A549 (cell line): Measurements from ENCODE around the gene PRPSAP1.

Experiments
- EP300 ChIP-seq, 2 experiments: fragments of >200 bp; sonication (Bioruptor Twin); formaldehyde crosslinking; IDR thresholded peaks; 2 replicates in 1 of 2; 3 replicates in 1 of 2; pipeline ENCODE4 v1.6.1; 2016 to 2017
- POLR2A ChIP-seq: IDR thresholded peaks from 2 replicates; pipeline ENCODE4 v1.6.1; 2012; ENCODE audit warnings: mild to moderate bottlenecking, low read length
- RCOR1 ChIP-seq: fragments of 150-350 bp; IDR thresholded peaks from 2 replicates; pipeline ENCODE4 v1.6.1; 2014; ENCODE audit warnings: antibody characterized with exemption, low read length, low read depth
- RFX5 ChIP-seq: fragments of 450-650 bp; IDR thresholded peaks from 2 replicates; pipeline ENCODE4 v1.7.1; 2014; ENCODE audit warnings: antibody characterized with exemption, mild to moderate bottlenecking, moderate library complexity
- SMC3 ChIP-seq: fragments of >200 bp; sonication (Bioruptor Twin); formaldehyde crosslinking; IDR thresholded peaks from 3 replicates; pipeline ENCODE4 v1.6.1; 2018; ENCODE audit warnings: inconsistent platforms
- TF ChIP-seq, protein P1 (sequence below): fragments of >200 bp; sonication (Bioruptor Twin); formaldehyde crosslinking; IDR thresholded peaks from 3 replicates; pipeline ENCODE4 v1.5.1; 2016

GRCh38 chr17:76263896-76264295 lies 89.8 kb downstream of the PRPSAP1 start:
- TF ChIP-seq POLR2A = no peak
- no peak for TF ChIP-seq SMC3
- TF ChIP-seq, protein P1, sequence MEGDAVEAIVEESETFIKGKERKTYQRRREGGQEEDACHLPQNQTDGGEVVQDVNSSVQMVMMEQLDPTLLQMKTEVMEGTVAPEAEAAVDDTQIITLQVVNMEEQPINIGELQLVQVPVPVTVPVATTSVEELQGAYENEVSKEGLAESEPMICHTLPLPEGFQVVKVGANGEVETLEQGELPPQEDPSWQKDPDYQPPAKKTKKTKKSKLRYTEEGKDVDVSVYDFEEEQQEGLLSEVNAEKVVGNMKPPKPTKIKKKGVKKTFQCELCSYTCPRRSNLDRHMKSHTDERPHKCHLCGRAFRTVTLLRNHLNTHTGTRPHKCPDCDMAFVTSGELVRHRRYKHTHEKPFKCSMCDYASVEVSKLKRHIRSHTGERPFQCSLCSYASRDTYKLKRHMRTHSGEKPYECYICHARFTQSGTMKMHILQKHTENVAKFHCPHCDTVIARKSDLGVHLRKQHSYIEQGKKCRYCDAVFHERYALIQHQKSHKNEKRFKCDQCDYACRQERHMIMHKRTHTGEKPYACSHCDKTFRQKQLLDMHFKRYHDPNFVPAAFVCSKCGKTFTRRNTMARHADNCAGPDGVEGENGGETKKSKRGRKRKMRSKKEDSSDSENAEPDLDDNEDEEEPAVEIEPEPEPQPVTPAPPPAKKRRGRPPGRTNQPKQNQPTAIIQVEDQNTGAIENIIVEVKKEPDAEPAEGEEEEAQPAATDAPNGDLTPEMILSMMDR = no peak
- no peak for TF ChIP-seq RFX5
- no peak for TF ChIP-seq EP300 (IDR thresholded peaks at IDR 0.05)
- TF ChIP-seq RCOR1 = no peak
